NCI-H2081 (cell line): Measurements from ENCODE around the gene THBS2.
"Not testable (repeated sequence)": the region's sequence is repeated elsewhere in the genome, so short reads cannot be mapped to it uniquely, and the experiment has no call there.

Source experiments
- DNase-seq, 2 experiments: peaks; one replicate each; lab custom pipeline; 2025; lab: John Stamatoyannopoulos, UW

THBS2 gene

GRCh38 chr6:169271877-169272216 lies 18.2 kb upstream of the THBS2 start:
- no peak for DNase-seq

DNA sequence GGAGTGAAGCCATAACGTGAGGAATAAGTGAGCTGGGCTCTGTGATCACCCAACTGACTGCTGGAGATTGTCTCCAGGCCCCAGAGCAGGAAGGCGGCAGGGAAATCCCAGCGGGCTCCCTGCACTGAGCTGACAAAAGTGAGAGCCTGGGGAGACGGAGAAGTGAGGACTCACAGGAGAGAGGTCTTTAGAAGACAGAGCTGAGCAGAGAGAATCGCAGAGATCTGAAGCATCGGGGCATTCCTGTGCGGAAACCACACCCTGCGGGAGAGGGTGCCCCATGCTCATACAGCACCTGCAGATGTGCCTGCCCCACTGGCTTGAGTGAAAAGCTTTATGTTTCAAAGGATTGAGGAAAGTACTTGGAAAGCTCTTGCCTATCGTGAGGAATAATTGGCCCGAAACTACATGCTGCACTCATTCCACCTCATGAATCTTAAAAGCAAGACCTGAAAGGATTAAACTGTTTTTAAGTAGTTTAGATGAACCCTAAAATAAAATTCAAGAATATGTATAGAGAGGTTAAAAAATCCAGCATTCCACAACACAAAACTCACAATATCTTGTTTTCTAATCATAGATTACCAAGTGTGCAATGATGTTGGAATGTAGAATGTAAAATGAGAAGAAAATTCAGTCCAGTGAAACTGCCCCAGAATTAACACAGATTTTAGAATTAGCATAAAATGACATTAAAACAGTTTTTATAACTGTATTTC lies 17.7 kb upstream of the THBS2 start:
- DNase-seq, result no peak

DNA sequence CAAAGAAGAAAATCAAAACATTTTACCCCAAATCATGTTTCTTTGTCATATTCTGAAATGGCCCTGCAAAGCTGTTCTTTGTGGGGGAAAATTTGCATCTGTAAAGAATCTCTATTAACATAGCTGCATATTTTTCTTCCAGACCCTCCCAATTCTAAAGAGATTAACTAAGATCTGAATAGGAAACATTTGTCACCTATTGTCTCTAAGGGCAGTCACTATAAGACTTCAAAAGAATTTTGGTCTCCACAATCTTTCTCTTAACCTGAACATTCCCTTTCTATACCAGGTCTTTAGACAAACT lies 16.4 kb upstream of the THBS2 start:
- not testable (repeated sequence) for DNase-seq

GRCh38 chr6:169269180-169270076 lies 15.8 kb upstream of the THBS2 start:
- no peak for DNase-seq

- DNase-seq, result no peak
Observed at GRCh38 chr6:169268276-169268675, 14.6 kb upstream of the THBS2 start.

- no peak for DNase-seq
Observed at GRCh38 chr6:169266746-169267591, 13.3 kb upstream of the THBS2 start.

GRCh38 chr6:169266261-169266660 lies 12.6 kb upstream of the THBS2 start:
- DNase-seq, result no peak

- no peak for DNase-seq
Observed at GRCh38 chr6:169265486-169266131, 12.0 kb upstream of the THBS2 start.

DNA sequence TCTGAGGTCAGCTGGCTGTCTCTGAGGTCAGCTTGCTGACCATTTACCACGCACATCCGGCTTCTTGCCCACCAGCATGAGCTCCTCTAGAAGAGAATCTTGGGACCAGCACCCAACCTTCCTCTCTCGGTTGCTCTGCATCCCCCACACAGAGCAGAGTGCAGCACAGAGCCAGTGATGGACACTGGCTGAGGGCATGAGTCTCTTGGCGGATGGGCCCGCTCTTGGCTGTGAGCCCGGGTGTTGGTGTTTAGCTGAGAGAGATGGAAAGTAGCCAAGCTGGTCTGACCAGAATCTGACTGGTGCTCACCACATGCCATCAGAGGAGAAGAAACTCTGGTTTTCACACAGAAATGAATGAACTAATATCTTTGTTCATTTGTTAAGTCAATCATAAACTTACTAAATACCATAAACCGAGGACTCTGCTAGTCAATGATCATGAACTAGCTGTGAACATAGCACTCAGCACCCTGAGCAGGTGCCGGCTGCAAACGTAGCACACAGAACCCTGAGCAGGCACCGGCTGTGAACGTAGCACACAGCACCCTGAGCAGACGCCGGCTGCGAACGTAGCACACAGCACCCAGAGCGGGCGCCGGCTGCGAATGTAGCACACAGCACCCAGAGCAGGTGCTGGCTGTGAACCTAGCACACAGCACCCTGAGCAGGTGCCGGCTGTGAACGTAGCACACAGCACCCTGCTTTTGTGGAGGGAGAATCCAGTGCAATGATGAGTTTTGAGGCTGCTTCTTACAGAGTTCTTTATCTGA lies 10.4 kb upstream of the THBS2 start:
- DNase-seq, result no peak

DNA sequence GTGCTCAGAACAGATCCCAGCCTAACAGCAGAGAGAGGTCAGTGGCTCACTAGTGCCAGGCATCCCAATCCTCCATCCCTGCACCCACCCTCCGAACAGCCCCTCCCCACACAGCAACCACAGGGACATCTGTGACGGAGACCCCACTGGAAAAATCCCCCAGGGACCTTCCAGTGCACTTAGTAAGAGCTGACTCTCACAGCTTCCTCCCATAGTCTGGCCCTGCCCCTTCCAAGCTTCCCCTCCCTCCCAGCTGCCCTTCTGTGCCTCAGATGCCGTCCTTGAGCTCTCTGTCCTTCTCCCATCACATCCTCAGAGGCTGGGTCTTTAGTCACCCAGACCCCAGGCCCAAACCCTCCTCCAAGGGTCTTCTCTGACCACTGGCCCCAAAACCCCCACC lies 9.7 kb upstream of the THBS2 start:
- no peak for DNase-seq

- not testable (repeated sequence) for DNase-seq
Observed at GRCh38 chr6:169262602-169263001, 9.0 kb upstream of the THBS2 start.

GRCh38 chr6:169256518-169256917 lies 2.9 kb upstream of the THBS2 start:
- no peak for DNase-seq

- no peak for DNase-seq
Observed at GRCh38 chr6:169256061-169256460, 2.4 kb upstream of the THBS2 start.

GRCh38 chr6:169255643-169256042 lies 2.0 kb upstream of the THBS2 start:
- no peak for DNase-seq

- DNase-seq, result no peak
Observed at GRCh38 chr6:169254456-169255316, 1.0 kb upstream of the THBS2 start.

- DNase-seq, result no peak
Observed at GRCh38 chr6:169252505-169253189, 999 bp downstream of the THBS2 start.

DNA sequence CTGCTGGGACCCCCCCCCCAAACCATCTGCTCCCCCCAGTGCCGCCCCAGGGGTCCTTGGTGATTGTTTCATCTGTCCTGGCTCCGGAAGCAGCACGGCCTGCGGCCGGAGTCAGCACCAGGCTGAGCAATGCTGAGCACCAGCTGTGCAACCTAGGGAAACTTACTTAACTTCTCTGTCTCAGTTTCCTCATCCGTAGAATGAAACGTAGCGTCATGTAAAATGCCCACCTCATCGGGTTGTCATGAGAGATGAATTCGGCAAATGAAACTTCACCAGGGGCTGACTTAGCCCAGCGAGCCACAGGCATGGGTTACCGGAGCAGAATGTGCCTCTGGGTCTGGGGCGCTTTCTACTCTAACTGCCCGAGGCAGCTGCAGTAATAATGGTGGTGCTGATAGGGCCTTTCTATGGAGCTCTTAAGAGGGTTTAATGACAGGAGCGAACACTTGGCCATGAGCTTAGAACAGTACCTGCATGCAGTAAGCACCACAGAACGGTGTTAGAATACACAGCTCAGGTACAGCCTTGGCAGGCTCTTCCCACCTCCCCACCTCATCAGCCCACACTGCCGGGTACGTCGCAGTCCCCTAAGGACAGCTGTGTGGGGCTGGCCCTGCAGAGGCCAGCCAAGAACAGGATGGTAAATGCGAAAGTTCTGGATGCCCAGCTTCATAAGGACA lies 1.7 kb downstream of the THBS2 start:
- DNase-seq, result no peak

DNA sequence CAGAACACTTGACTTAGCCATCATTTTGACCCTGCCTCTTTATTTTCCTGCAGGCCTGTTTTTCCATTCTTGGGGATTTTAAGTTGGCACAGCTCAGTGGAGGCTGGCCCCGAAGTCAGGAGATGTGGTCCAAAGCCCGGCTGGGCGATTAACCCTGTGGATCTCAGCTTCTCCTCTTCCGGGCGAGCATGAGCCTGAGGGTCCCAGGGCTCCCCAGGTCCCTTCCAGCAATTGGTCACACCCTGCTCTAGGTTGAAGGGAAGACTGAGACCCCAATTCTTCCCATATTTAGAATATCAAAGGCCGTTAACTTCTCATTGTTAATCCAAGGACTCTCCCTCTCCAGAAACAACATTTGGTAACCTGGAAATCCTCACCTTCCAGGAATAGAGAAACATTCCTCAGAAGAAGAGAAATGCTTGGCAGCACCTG lies 2.3 kb downstream of the THBS2 start:
- DNase-seq, result no peak

- DNase-seq, result no peak
Observed at GRCh38 chr6:169250660-169251059, 3.0 kb downstream of the THBS2 start.
